ENCODE measurements around the gene SHFL. TPM values are rescaled to one million over a fixed set of nuclear protein-coding genes. Genes with fewer than 3 reads are reported as not detected.

The SHFL gene
- total RNA-seq, 4 donors from 2014 or later = 17.4 to 34.9 (median 26.1) TPM

DNA sequence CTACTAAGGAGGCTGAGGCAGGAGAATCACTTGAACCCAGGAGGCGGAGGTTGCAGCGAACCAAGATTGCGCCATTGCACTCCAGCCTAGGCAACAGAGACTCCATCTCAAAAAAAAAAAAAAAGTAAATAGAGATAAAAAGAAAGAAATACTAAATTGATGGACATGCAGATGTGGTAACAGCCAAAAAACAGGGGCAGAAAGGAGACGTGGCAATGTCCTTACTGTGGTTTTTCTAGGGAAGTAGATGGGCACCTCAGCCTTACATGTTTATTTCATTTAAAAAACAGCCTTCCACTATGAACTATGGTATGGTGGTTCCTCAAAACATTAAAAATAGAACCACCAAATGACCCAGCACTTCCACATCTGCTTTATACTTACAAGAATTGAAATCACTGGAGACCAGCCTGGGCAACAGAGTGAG is 40.1 kb downstream of the SHFL start:
- TF ChIP-seq, protein P1, sequence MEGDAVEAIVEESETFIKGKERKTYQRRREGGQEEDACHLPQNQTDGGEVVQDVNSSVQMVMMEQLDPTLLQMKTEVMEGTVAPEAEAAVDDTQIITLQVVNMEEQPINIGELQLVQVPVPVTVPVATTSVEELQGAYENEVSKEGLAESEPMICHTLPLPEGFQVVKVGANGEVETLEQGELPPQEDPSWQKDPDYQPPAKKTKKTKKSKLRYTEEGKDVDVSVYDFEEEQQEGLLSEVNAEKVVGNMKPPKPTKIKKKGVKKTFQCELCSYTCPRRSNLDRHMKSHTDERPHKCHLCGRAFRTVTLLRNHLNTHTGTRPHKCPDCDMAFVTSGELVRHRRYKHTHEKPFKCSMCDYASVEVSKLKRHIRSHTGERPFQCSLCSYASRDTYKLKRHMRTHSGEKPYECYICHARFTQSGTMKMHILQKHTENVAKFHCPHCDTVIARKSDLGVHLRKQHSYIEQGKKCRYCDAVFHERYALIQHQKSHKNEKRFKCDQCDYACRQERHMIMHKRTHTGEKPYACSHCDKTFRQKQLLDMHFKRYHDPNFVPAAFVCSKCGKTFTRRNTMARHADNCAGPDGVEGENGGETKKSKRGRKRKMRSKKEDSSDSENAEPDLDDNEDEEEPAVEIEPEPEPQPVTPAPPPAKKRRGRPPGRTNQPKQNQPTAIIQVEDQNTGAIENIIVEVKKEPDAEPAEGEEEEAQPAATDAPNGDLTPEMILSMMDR (IDR thresholded peaks at IDR 0.05) = no peak
- intact Hi-C loops (cut with DNase I) = no loop called here
- WGBS = 88% methylated on average over 4 of the region's 4 CpGs
- Histone ChIP-seq H3K27ac (replicated peaks in 1 of 4) (no peak overlapping the region), H3K27me3 (no peaks in the 10 kb centered on the region), H3K36me3 (peaks cover 0 to 30% (median 22%) of the 10 kb centered on the region in 4 donors), H3K9me3 (no peaks in the 10 kb centered on the region), H3K4me3 (no peak overlapping the region), H3K4me1 (peaks cover 0 to 11% (median 4%) of the 10 kb centered on the region in 4 donors)
- DNase-seq (ENCODE audit: extremely low spot score) = no peak

DNA sequence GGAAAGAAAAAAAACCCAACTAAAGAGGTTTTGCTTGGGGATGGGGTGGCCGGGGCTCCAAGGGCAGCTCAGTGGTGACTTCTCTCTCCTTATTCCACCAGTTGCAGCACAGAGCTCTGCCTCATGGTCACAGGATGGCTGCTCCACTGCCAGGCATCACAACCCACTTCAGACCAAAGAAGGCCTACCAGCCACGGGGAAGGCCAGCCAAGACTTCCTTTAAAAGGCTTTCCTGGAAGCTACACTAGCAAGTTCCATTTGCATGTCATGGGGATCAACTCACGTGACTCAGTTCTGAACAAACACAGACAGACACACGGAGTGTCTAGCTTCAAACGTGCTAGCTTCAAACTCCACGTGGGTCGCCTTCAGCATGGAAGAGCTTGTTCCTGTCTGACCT is 46.8 kb downstream of the SHFL start:
- WGBS = 75% methylated on average over 7 of the region's 7 CpGs
- H3K27me3 ChIP-seq = no peaks in the 10 kb centered on the region
- H3K4me1 ChIP-seq = no peaks in the 10 kb centered on the region
- intact Hi-C loops (cut with DNase I) = no loop called here
- peaks cover 49 to 97% (median 86%) of the 10 kb centered on the region in 4 donors for H3K36me3 ChIP-seq
- H3K9me3 ChIP-seq = no peaks in the 10 kb centered on the region
- H3K4me3 ChIP-seq = no peak overlapping the region
- DNase-seq (ENCODE audit: extremely low spot score) = no peak
- H3K27ac ChIP-seq (replicated peaks in 1 of 4) = no peak overlapping the region
- TF ChIP-seq POLR2A (IDR thresholded peaks at IDR 0.05; ENCODE audit: low read depth) (no peak), POLR2AphosphoS5 (IDR thresholded peaks at IDR 0.05) (no peak)

DNA sequence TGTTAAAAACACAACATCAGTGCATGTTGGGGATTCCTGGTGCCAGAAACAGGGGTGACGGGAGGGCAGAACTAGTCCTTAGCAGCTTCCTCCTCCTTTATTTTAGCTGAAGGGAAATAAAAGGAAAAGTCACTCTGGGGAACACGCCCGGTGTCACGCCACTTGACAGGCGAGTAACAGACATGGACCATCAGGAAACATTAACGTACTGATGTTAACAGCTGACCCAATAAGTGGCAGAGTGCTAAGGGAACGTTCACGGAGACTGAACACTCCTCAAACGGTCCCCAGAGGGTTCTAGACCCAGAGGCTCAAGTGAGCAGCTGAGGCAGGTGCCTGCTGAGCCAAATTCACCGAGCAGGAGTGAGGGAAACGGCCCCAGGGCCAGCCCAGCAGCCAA is 47.5 kb downstream of the SHFL start:
- H3K9me3 ChIP-seq = no peaks in the 10 kb centered on the region
- intact Hi-C loops (cut with DNase I) = no loop called here
- DNase-seq (ENCODE audit: extremely low spot score) = no peak
- H3K36me3 ChIP-seq = peaks cover 56 to 97% (median 88%) of the 10 kb centered on the region in 4 donors
- TF ChIP-seq EP300 (IDR thresholded peaks at IDR 0.05) (no peak), POLR2AphosphoS5 (IDR thresholded peaks at IDR 0.05) (no peak), POLR2A (IDR thresholded peaks at IDR 0.05; ENCODE audit: low read depth) (no peak)
- TF ChIP-seq, protein P1 (IDR thresholded peaks at IDR 0.05) = no peak
- H3K4me3 ChIP-seq = no peak overlapping the region
- no peaks in the 10 kb centered on the region for H3K4me1 ChIP-seq
- H3K27ac ChIP-seq (replicated peaks in 1 of 4) = no peak overlapping the region
- H3K27me3 ChIP-seq = no peaks in the 10 kb centered on the region
- WGBS = 88% methylated on average over 8 of the region's 11 CpGs

DNA sequence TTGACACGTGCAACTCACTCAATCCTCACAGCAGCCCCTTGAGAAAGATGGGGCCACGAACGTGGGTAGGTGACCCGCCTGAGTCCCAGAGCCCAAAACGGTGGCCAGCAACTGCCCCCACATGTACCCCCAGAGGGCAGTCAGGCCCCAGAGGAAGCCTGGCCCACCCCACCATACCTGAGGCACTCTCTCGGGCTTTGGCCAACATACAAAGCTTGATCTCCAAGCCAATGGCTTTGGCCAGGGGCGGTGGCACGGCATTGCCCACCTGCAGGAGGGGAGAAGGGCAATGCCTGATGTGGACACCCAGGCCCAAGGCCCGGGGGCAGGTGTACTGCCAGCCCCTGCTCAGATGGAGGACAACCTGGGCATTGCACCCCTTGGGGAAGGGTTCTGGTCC is 47.9 kb downstream of the SHFL start:
- H3K4me1 ChIP-seq = no peaks in the 10 kb centered on the region
- 100% methylated on average over 2 of the region's 9 CpGs for WGBS
- H3K9me3 ChIP-seq = no peaks in the 10 kb centered on the region
- H3K36me3 ChIP-seq = peaks cover 61 to 99% (median 91%) of the 10 kb centered on the region in 4 donors
- DNase-seq (ENCODE audit: extremely low spot score) = no peak
- intact Hi-C loops (cut with DNase I) = no loop called here
- no peak overlapping the region for H3K4me3 ChIP-seq
- H3K27me3 ChIP-seq = no peaks in the 10 kb centered on the region
- TF ChIP-seq, protein P1 (IDR thresholded peaks at IDR 0.05) = no peak
- TF ChIP-seq POLR2AphosphoS5 (IDR thresholded peaks at IDR 0.05) = no peak
- no peak overlapping the region for H3K27ac ChIP-seq (replicated peaks in 1 of 4)

DNA sequence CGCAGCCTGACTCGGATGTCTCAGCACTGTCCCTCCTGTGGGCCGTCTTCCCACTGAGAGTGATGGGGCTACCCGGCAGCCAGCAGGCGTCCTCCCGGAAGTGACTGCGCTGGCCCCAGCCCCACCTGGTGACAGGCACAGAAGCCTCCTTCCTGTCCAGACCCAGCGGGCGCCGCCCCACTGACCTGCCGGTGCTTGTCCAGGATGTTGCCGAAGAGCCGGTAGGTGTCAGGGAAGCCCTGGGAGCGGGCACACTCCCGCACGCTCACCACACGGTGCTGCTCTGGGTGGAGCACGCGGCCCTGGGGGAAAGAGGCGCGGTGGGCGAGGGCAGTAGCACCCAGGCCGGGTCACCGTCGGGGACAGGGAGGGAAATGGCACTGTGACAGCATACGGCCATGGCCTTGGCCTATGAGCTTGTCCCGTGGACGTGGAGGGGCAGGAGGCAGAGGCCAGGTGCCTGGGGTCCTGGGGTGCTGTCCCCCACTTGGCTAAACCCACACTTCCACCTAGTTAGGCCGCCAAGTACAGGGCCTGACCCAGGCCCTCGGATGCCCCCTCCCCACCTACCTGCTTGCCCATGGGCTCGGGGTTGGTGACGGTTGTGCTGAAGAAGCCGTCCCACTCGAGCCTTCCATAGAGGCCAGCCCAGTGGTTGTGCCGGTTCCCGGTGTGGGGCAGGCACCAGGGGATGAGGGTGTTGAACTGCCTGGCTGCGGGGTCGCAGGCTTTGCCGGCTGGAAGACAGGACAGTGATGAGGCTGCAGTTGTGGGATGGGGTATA is 49.6 kb downstream of the SHFL start:
- no peak for DNase-seq (ENCODE audit: extremely low spot score)
- Histone ChIP-seq H3K4me3 (no peak overlapping the region), H3K27me3 (no peaks in the 10 kb centered on the region), H3K36me3 (peaks cover 78 to 100% (median 98%) of the 10 kb centered on the region in 4 donors), H3K9me3 (no peaks in the 10 kb centered on the region), H3K4me1 (no peaks in the 10 kb centered on the region), H3K27ac (replicated peaks in 1 of 4) (no peak overlapping the region)
- TF ChIP-seq POLR2AphosphoS5 (IDR thresholded peaks at IDR 0.05) = no peak
- 92% methylated on average over 34 of the region's 39 CpGs for WGBS
- intact Hi-C loops (cut with DNase I) = no loop called here

DNA sequence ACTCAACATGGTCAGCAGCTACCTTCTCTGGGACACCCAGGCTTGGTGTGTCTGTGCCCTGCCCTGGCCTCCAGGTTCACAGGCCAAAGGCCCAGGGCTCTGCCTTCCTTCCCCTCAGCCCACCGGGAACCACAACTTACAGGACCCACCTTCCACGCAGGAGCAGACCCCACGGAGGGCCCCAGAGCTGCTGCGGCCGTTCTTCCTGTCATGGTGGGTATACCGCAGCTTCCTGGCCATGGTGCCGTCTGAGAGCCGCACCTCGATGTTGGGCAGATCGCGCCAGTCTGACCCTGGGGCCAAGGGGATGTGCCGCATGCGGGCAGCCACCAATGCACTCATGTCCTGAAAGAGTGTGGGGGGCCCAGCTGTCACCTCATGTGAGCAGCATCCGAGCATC is 50.8 kb downstream of the SHFL start:
- Histone ChIP-seq H3K27ac (replicated peaks in 1 of 4) (no peak overlapping the region), H3K4me1 (no peaks in the 10 kb centered on the region), H3K27me3 (no peaks in the 10 kb centered on the region), H3K36me3 (peaks cover 90 to 100% (median 99%) of the 10 kb centered on the region in 4 donors), H3K4me3 (no peak overlapping the region), H3K9me3 (no peaks in the 10 kb centered on the region)
- DNase-seq (ENCODE audit: extremely low spot score) = no peak
- no peak for TF ChIP-seq POLR2A (IDR thresholded peaks at IDR 0.05; ENCODE audit: low read depth)
- WGBS = 94% methylated on average over 6 of the region's 14 CpGs
- intact Hi-C loops (cut with DNase I) = no loop called here

Data from esophagus muscularis mucosa (tissue), 4 donors.